GM12873 (cell line): ENCODE results near the gene SPPL3.

Source experiments
- TF ChIP-seq, protein P1 (sequence below): IDR thresholded peaks from 2 replicates; pipeline ENCODE4 v1.5.1; 2012; ENCODE audit warnings: low read depth, mild to moderate bottlenecking, moderate library complexity, low read length, control low read depth; ENCODE audit not compliant: insufficient read depth; ENCODE audit errors: missing control alignments

The SPPL3 gene

DNA sequence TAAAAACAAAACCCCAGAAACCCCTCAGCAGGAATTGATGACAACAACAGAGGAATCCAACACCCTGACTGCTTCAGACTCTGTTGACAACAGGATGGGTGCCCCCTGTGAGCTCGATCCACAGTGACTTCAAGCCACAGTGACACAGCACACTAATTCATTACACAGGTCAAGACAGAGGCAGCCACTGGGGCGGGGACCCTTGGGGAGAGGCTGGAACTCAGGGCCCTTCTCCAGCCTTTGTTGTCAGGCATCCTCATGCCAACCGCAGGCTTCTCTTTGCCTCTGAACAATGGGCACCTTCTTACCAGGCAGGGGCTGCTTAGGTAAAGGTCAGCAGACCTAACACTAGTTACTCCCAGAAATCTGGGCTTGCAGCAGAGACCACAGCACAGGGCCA is 140.9 kb downstream of the SPPL3 start:
- TF ChIP-seq, protein P1, sequence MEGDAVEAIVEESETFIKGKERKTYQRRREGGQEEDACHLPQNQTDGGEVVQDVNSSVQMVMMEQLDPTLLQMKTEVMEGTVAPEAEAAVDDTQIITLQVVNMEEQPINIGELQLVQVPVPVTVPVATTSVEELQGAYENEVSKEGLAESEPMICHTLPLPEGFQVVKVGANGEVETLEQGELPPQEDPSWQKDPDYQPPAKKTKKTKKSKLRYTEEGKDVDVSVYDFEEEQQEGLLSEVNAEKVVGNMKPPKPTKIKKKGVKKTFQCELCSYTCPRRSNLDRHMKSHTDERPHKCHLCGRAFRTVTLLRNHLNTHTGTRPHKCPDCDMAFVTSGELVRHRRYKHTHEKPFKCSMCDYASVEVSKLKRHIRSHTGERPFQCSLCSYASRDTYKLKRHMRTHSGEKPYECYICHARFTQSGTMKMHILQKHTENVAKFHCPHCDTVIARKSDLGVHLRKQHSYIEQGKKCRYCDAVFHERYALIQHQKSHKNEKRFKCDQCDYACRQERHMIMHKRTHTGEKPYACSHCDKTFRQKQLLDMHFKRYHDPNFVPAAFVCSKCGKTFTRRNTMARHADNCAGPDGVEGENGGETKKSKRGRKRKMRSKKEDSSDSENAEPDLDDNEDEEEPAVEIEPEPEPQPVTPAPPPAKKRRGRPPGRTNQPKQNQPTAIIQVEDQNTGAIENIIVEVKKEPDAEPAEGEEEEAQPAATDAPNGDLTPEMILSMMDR: no peak

DNA sequence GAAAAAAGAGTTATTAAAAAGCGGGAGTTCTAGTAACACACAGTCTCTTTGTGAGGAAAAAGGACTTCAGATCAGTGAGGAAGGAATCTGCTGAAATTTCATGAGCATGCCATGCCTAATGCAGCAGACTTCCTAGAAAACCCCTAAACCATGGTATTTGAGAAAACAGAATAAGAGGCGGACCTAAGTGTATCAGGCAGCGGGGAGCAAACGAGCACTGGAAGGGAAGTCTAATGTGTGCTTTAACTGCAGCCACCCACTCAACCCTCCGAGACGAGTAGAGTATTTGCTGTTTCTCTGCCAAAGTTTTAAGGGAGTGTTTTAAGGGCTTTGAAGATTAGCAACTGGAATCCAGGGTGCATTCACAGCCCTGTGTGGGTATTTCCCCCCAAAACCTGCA is 142.1 kb downstream of the SPPL3 start:
- TF ChIP-seq, protein P1: no peak

DNA sequence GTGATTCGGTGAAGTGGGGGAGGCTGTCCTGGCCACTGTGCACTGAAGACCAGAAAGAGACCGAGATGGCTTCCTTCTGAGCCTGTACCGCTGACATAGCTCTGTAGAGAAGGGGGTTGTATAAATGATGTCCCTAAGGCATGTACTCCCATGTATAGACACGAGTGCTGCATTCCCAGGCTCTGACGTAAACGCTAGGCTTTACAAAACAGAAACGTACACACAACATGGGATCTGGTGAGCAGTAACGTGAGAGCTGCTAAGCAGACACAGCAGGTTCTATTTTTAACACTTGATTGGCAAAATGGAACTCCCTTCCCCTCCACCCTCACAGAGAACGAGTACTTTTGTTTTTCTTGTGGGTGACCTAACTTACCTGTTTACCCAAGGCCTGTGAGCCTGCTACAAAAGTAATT is 142.6 kb downstream of the SPPL3 start:
- TF ChIP-seq, protein P1: no peak

DNA sequence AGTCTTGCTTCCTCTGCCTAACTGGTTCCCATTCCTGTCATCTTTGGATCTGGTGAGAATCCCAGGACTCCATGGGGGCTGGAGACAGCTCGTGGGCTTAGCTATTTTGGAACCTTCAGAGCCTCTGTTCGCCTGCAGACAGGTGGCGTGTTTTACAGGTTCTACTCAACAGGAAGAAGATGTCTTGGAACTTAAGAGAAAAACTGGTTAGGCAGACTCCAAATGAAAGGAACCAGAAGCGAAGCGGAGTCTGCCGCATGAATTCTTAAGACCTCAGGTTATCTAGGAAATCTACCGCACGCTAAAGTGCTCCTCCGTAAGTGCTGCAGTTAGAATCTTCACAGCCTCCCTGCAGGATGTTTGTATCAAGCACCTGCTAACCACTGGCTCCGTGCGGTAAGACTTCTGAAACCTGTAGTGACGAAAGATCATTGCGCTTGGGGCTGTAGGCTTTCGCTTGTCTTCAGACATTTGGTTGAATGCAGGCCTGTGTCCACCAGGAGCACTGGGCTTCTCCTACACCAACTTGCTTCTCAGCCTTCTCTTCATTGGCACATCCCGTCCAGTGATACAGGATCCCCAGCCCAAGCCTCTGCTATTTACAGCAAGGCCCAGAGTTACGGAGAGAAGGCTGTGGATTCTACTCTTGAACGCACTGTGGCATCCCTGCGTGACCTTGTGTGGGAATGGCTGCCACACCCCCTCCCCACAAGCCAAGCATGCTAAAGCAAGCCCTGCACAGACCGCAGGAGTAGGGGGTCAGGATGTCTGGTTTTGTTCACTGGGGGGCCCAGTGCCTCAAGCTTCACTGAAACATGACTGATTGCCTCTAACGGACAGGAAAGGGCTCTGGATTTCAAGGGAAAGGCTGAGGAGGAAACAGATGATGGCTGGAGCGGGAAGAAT is 143.6 kb downstream of the SPPL3 start:
- TF ChIP-seq, protein P1: no peak

DNA sequence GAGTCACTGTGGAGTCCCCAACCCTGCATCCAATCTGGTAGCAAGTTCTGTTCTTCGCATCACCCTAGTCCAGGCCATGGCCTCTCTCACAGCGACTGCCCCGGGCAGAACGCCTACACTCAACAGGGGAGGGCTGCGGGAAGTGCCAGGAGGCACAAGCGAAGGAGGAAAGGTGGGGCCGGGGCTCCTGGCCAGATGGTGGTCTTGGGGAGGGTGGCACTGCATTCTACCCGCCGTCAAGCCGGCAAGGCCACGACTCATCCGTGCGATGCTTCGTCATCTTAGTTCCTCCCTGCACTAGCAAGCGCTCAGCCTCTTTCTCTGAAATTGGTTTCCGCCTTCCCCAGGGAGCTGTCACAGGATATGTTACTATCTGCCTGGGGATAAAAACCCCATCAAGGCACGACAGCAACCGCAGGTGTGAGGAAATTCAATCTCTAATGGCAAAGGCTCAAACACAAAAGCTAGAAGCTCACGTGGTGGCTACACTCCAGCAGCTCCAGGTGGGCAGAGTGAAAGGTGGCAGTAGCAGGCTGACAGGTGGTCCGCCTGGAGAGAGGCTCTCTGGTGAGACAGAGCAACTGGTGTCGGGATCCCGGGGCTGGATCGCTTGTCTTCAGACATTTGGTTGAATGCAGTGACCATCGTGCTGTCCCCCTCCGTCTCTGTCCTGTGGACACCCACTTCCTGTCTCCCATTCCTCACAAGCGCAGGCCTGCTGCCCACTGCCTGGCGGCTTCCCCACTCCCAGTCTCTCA is 144.4 kb downstream of the SPPL3 start:
- TF ChIP-seq, protein P1: no peak

DNA sequence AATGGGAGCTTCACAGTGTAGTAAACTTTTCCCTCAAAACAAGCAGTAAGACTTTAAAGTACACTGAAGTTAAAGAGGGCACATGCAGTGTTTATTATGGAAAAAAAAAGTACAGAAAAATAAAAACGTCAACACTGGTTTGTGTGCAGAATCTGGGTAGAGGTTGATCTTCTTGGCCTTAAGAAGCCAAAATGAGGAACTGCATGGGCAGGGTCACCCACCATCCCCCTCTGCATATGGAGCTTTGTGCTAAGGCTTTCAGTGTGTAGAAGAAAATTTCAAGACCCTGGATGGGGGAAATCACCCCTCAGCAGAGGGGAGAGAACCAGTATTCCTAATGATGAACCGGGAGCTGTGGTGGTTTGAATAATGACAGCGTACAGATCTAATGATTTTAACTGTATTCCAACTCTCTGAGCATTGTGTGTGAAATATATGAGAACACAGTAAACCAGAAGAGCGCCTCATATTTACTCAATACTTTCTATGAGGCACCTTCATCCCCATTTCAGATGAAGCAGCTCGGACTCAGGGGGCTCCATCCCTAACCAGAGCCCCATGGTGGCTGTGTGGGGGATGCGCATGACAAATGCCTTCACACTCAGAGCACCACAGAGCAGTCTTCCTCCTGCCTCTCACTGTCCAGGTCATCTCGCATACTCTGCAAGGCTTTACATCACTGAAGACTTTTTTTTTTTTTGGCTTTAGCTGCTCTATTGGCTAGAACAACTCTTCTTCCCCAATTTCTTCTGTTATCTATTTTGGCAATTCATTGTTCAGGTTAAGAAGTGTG is 145.2 kb downstream of the SPPL3 start:
- TF ChIP-seq, protein P1: no peak
